GM12878 (cell line): ENCODE results near the gene LAMA4. TPM values are rescaled to one million over a fixed set of nuclear protein-coding genes. Genes with fewer than 3 reads are reported as not detected.

Experiments
- ATAC-seq: fragments of 200-7000 bp; cut with Tn5 transposase; 3 replicates; pipeline ENCODE4 v1.9.1; 2020; ENCODE audit warnings: mild to moderate bottlenecking, moderate library complexity
- BruUV-seq: library from RNA; stranded (reverse); fragments of 400-500 nt; replicated peaks from 2 replicates; lab custom pipeline; 2021; lab: Mats Ljungman, UMichigan
- CTCF ChIA-PET: fragments of 300-600 bp; sonication (Branson Sonifier 250); formaldehyde crosslinking; extraction: SDS; loops from one replicate; lab custom pipeline; 2021; ENCODE audit warnings: inconsistent platforms; lab: Yijun Ruan, JAX
- POLR2A ChIA-PET: fragments of 350-600 bp; formaldehyde crosslinking; extraction: SDS; loops from one replicate; lab custom pipeline; 2021; ENCODE audit warnings: inconsistent platforms; lab: Charles Lee
- RAD21 ChIA-PET: fragments of 300-600 bp; sonication (Branson Sonifier 250); formaldehyde crosslinking; loops from one replicate; lab custom pipeline; 2023; ENCODE audit warnings: antibody characterized with exemption; ENCODE audit not compliant: unreplicated experiment; lab: Charles Lee
- SMC1A ChIA-PET: fragments of 300-600 bp; sonication (Branson Sonifier 250); formaldehyde crosslinking; loops from one replicate; lab custom pipeline; 2023; ENCODE audit not compliant: unreplicated experiment, uncharacterized antibody; lab: Charles Lee
- DNase-seq: peaks from one replicate; pipeline ENCODE4 v3.0.0-alpha.2; 2011; ENCODE audit warnings: low read depth, low spot score
- FAIRE-seq: peaks from 3 replicates; lab custom pipeline; 2011; peaks lifted over from hg19 to GRCh38; lab: Jason Lieb, UNC
- H2AFZ ChIP-seq: 2 replicates; pipeline ENCODE4 v1.6.0; 2011; ENCODE audit warnings: low read depth, low read length, control low read depth; ENCODE audit not compliant: control insufficient read depth
- H3K27ac ChIP-seq: 2 replicates; pipeline ENCODE4 v1.5.1; 2011; ENCODE audit warnings: control low read depth; ENCODE audit not compliant: control insufficient read depth, insufficient read depth
- H3K27me3 ChIP-seq, 2 experiments: replicated peaks in 1 of 2; 2 replicates each; pipeline versions ENCODE4 v1.6.0 to v1.6.1; 2011; ENCODE audit warnings: low read length in 1 of 2; ENCODE audit not compliant: control insufficient read depth in 2 of 2, insufficient read depth in 2 of 2
- H3K36me3 ChIP-seq, 2 experiments: 2 replicates each; pipeline ENCODE4 v1.5.1; 2011; ENCODE audit warnings: low read length in 1 of 2; ENCODE audit not compliant: control insufficient read depth in 2 of 2, insufficient read depth in 2 of 2
- H3K4me1 ChIP-seq: 2 replicates; pipeline ENCODE4 v1.6.1; 2011; ENCODE audit warnings: mild to moderate bottlenecking, low read length, moderate library complexity, mixed read lengths; ENCODE audit not compliant: control insufficient read depth, insufficient read depth
- H3K4me2 ChIP-seq: 2 replicates; pipeline ENCODE4 v1.6.0; 2011; ENCODE audit warnings: control low read depth; ENCODE audit not compliant: control insufficient read depth, insufficient read depth
- H3K4me3 ChIP-seq: fragments of 200-600 bp; sonication (generic); 2 replicates; pipeline ENCODE4 v1.5.1; 2016
- H3K79me2 ChIP-seq: 2 replicates; pipeline ENCODE4 v1.6.0; 2011; ENCODE audit warnings: low read length; ENCODE audit not compliant: control insufficient read depth, insufficient read depth
- H3K9ac ChIP-seq: 2 replicates; pipeline ENCODE4 v1.8.0; 2011; ENCODE audit warnings: low read length, control low read depth, mixed read lengths; ENCODE audit not compliant: control insufficient read depth, insufficient read depth
- H3K9me3 ChIP-seq: replicated peaks from 3 replicates; pipeline ENCODE4 v1.5.1; 2011; ENCODE audit warnings: mild to moderate bottlenecking, low read length; ENCODE audit not compliant: control insufficient read depth, insufficient read depth
- H4K20me1 ChIP-seq: 2 replicates; pipeline ENCODE4 v1.6.0; 2011; ENCODE audit not compliant: control insufficient read depth, insufficient read depth
- ATF7 ChIP-seq: fragments of 450-650 bp; IDR thresholded peaks from 2 replicates; pipeline ENCODE4 v1.6.1; 2016; ENCODE audit warnings: low read depth, mild to moderate bottlenecking
- CBFB ChIP-seq: IDR thresholded peaks from 2 replicates; pipeline ENCODE4 v1.6.1; 2016; ENCODE audit warnings: antibody characterized with exemption, low read depth
- CBX5 ChIP-seq: sonication (generic); IDR thresholded peaks from 2 replicates; pipeline ENCODE4 v1.6.1; 2016; ENCODE audit warnings: low read depth, moderate library complexity, mild to moderate bottlenecking, inconsistent platforms
- CHD4 ChIP-seq: fragments of 200-600 bp; sonication (generic); IDR thresholded peaks from 2 replicates; pipeline ENCODE4 v1.6.1; 2016; ENCODE audit warnings: mild to moderate bottlenecking
- CUX1 ChIP-seq: IDR thresholded peaks from 2 replicates; pipeline ENCODE4 v1.6.1; 2012; ENCODE audit warnings: improper control_type of control experiment, low read depth, low read length; ENCODE audit not compliant: insufficient replicate concordance
- IRF4 ChIP-seq: IDR thresholded peaks from 2 replicates; pipeline ENCODE4 v1.6.1; 2011; ENCODE audit warnings: low read depth, low read length
- MEF2B ChIP-seq: fragments of 450-650 bp; IDR thresholded peaks from 2 replicates; pipeline ENCODE4 v1.6.1; 2018; ENCODE audit warnings: mild to moderate bottlenecking, moderate library complexity; ENCODE audit not compliant: partially characterized antibody, poor library complexity, severe bottlenecking
- MTA3 ChIP-seq: IDR thresholded peaks from 2 replicates; pipeline ENCODE4 v1.6.1; 2012; ENCODE audit warnings: low read length, inconsistent platforms, borderline replicate concordance
- PAX5 ChIP-seq: IDR thresholded peaks from 2 replicates; pipeline ENCODE4 v1.6.1; 2011; ENCODE audit warnings: low read depth, low read length, borderline replicate concordance
- PAX8 ChIP-seq: fragments of 450-650 bp; IDR thresholded peaks from 2 replicates; pipeline ENCODE4 v1.6.1; 2017; ENCODE audit warnings: mild to moderate bottlenecking, moderate library complexity
- RAD51 ChIP-seq: fragments of 450-650 bp; IDR thresholded peaks from 2 replicates; pipeline ENCODE4 v1.6.1; 2016; ENCODE audit warnings: moderate library complexity, mild to moderate bottlenecking, inconsistent platforms
- RELA ChIP-seq: fragments of 450-650 bp; IDR thresholded peaks from 2 replicates; pipeline ENCODE4 v1.8.0; 2014; ENCODE audit warnings: borderline replicate concordance; ENCODE audit not compliant: partially characterized antibody
- RFX5 ChIP-seq: IDR thresholded peaks from 2 replicates; pipeline ENCODE4 v1.6.1; 2011; ENCODE audit warnings: low read depth, low read length, improper control_type of control experiment
- SPI1 ChIP-seq: IDR thresholded peaks from 2 replicates; pipeline ENCODE4 v1.6.1; 2011; ENCODE audit warnings: low read depth, mild to moderate bottlenecking, low read length, moderate library complexity, borderline replicate concordance; ENCODE audit not compliant: insufficient read depth
- SUPT20H ChIP-seq: IDR thresholded peaks from 2 replicates; pipeline ENCODE4 v1.6.1; 2011; ENCODE audit warnings: low read depth, mild to moderate bottlenecking, low read length, moderate library complexity, borderline replicate concordance; ENCODE audit not compliant: control insufficient read depth
- TARDBP ChIP-seq: IDR thresholded peaks from 2 replicates; pipeline ENCODE4 v1.6.1; 2016; ENCODE audit warnings: borderline replicate concordance
- WGBS: methylation state at CpG from one replicate; pipeline ENCODE4 v1.1.6; 2016; ENCODE audit warnings: low lambda C conversion rate; ENCODE audit not compliant: insufficient replicate concordance, insufficient coverage; ENCODE audit errors: missing lambda C conversion rate; 5-methylcytosine and 5-hydroxymethylcytosine counted together
- in situ Hi-C: fragments of 300-500 bp; cut with MboI; formaldehyde crosslinking; loops from 9 replicates; pipeline ENCODE4 v1.14.3; 2018; ENCODE audit warnings: mixed read lengths
- intact Hi-C: fragments of 100-400 bp; cut with micrococcal nuclease; formaldehyde crosslinking; loops from one replicate; pipeline ENCODE4 v1.14.2; 2022; ENCODE audit not compliant: unreplicated experiment
- polyA plus RNA-seq, 11 experiments: library from polyadenylated mRNA; depleted of rRNA in 4 of 11; unstranded in 6 of 11; stranded (reverse) in 5 of 11; fragments of >200 nt; fragmentation: Nextera tagmentation in 4 of 11; fragmentation: Illumina TruSeq in 1 of 11; extraction: Ambion mirVana in 4 of 11; extraction: Trizol in 1 of 11; gene quantifications; 1 replicate in 1 of 11; 2 replicates in 10 of 11; pipeline versions ENCODE4 v1.2.1 to v1.2.3, GENCODE V29; 2011 to 2016; ENCODE audit warnings: inconsistent platforms in 2 of 11, missing spikeins in 2 of 11, low read depth in 1 of 11
- total RNA-seq, 4 experiments: library from RNA; depleted of rRNA in 3 of 4; stranded (reverse); fragments of >200 nt in 3 of 4; fragmentation: Illumina TruSeq in 1 of 4; extraction: Trizol in 1 of 4; gene quantifications; 2 replicates each; pipeline versions ENCODE4 v1.2.1 to v1.2.3, GENCODE V29; 2013 to 2021
- TF ChIP-seq, protein P1 (sequence below): IDR thresholded peaks from 2 replicates; pipeline ENCODE4 v1.6.1; 2012; ENCODE audit warnings: mild to moderate bottlenecking, low read depth, low read length

Gene LAMA4
- total and polyA plus RNA-seq, 10 of the 15 experiments (the other 5 are each of a cell fraction or from before 2014, with no cell fraction given) = 0.11 to 0.21 (median 0.14) TPM; not detected in 7

GRCh38 chr6:112233847-112234246, 20.5 kb downstream of the LAMA4 start:
- FAIRE-seq (no peak), DNase-seq (no peak), ATAC-seq (no peak)
- ChIA-PET CTCF (interaction anchor here (1.4 kb wide), 1 partner anchor 12 kb away, joined by 4 read pairs; no protein-coding TSS in a partner anchor), SMC1A (no interaction called here), RAD21 (no interaction called here), POLR2A (no interaction called here)
- H3K4me1 ChIP-seq = no peaks in the 10 kb centered on the region
- no TSS peak for BruUV-seq
- 35% methylated on average over 3 of the region's 3 CpGs for WGBS
- H3K4me3 ChIP-seq = no peak overlapping the region
- in situ Hi-C loops (no loop called here), intact Hi-C loops (no loop called here)
- H3K27ac ChIP-seq = no peak overlapping the region
- TF ChIP-seq MEF2B (no peak), CBX5 (no peak), MTA3 (no peak), CBFB (no peak), PAX8 (no peak), RFX5 (no peak), SPI1 (no peak), IRF4 (no peak), CHD4 (no peak), SUPT20H (no peak), RELA (no peak), CUX1 (no peak), PAX5 (no peak), ATF7 (no peak), RAD51 (no peak), TARDBP (no peak)
- TF ChIP-seq, protein P1, sequence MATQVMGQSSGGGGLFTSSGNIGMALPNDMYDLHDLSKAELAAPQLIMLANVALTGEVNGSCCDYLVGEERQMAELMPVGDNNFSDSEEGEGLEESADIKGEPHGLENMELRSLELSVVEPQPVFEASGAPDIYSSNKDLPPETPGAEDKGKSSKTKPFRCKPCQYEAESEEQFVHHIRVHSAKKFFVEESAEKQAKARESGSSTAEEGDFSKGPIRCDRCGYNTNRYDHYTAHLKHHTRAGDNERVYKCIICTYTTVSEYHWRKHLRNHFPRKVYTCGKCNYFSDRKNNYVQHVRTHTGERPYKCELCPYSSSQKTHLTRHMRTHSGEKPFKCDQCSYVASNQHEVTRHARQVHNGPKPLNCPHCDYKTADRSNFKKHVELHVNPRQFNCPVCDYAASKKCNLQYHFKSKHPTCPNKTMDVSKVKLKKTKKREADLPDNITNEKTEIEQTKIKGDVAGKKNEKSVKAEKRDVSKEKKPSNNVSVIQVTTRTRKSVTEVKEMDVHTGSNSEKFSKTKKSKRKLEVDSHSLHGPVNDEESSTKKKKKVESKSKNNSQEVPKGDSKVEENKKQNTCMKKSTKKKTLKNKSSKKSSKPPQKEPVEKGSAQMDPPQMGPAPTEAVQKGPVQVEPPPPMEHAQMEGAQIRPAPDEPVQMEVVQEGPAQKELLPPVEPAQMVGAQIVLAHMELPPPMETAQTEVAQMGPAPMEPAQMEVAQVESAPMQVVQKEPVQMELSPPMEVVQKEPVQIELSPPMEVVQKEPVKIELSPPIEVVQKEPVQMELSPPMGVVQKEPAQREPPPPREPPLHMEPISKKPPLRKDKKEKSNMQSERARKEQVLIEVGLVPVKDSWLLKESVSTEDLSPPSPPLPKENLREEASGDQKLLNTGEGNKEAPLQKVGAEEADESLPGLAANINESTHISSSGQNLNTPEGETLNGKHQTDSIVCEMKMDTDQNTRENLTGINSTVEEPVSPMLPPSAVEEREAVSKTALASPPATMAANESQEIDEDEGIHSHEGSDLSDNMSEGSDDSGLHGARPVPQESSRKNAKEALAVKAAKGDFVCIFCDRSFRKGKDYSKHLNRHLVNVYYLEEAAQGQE = no peak
- H3K27me3 ChIP-seq = no peaks in the 10 kb centered on the region; a peak in 2 of 4 replicates
- no peak overlapping the region for H3K9ac ChIP-seq
- no peaks in the 10 kb centered on the region for H3K79me2 ChIP-seq
- no peaks in the 10 kb centered on the region for H3K9me3 ChIP-seq
- H2AFZ ChIP-seq = no peak overlapping the region
- no peak overlapping the region for H3K4me2 ChIP-seq
- H3K36me3 ChIP-seq = no peaks in the 10 kb centered on the region
- no peaks in the 10 kb centered on the region for H4K20me1 ChIP-seq
